MG63 (cell line): Measurements from ENCODE around the gene BRMS1L. TPM values are rescaled to one million over a fixed set of nuclear protein-coding genes. Genes with fewer than 3 reads are reported as not detected.
"Not testable (repeated sequence)": the region's sequence is repeated elsewhere in the genome, so short reads cannot be mapped to it uniquely, and the experiment has no call there.

ENCODE experiments used
- DNase-seq: peaks from one replicate; pipeline ENCODE4 v3.0.0-alpha.2; 2020
- H3K27me3 ChIP-seq: fragments of 250-450 bp; sonication (Bioruptor Pico); 2 replicates; pipeline ENCODE4 v1.5.1; 2020; ENCODE audit warnings: mild to moderate bottlenecking, moderate library complexity
- H3K36me3 ChIP-seq: fragments of 250-450 bp; sonication (Bioruptor Pico); 2 replicates; pipeline ENCODE4 v1.5.1; 2020; ENCODE audit warnings: mild to moderate bottlenecking, moderate library complexity
- H3K4me3 ChIP-seq: fragments of 250-450 bp; sonication (Bioruptor Pico); 2 replicates; pipeline ENCODE4 v1.5.1; 2020; ENCODE audit warnings: mild to moderate bottlenecking, moderate library complexity
- H3K9me3 ChIP-seq: fragments of 250-450 bp; sonication (Bioruptor Pico); 2 replicates; pipeline ENCODE4 v1.5.1; 2020; ENCODE audit warnings: mild to moderate bottlenecking, moderate library complexity
- total RNA-seq: library from RNA; depleted of rRNA; stranded (reverse); fragments of >200 nt; shearing (Covaris generic); gene quantifications from 2 replicates; pipeline ENCODE4 v1.2.3, GENCODE V29; 2014; ENCODE audit warnings: low replicate concordance

BRMS1L gene
- total RNA-seq, 1 experiment from 2014 or later = 1.4 TPM

GRCh38 chr14:35814371-35815005 is 11.7 kb upstream of the BRMS1L start:
- Histone ChIP-seq H3K27me3 (no peaks in the 10 kb centered on the region; the same call in 1 of the 2 replicates), H3K9me3 (no peaks in the 10 kb centered on the region), H3K36me3 (no peaks in the 10 kb centered on the region), H3K4me3 (no peak overlapping the region)
- DNase-seq = no peak

GRCh38 chr14:35818346-35819115 is 7.6 kb upstream of the BRMS1L start:
- H3K27me3 ChIP-seq = no peaks in the 10 kb centered on the region; the same call in 1 of the 2 replicates
- H3K36me3 ChIP-seq = no peaks in the 10 kb centered on the region
- DNase-seq = no peak
- no peak overlapping the region for H3K4me3 ChIP-seq
- no peaks in the 10 kb centered on the region for H3K9me3 ChIP-seq

GRCh38 chr14:35819591-35820540 is 6.3 kb upstream of the BRMS1L start:
- Histone ChIP-seq H3K27me3 (no peaks in the 10 kb centered on the region; the same call in 1 of the 2 replicates), H3K4me3 (no peak overlapping the region), H3K36me3 (no peaks in the 10 kb centered on the region), H3K9me3 (no peaks in the 10 kb centered on the region)
- DNase-seq = no peak

- H3K9me3 ChIP-seq = no peaks in the 10 kb centered on the region
- no peaks in the 10 kb centered on the region for H3K27me3 ChIP-seq
- no peak overlapping the region for H3K4me3 ChIP-seq
- no peaks in the 10 kb centered on the region for H3K36me3 ChIP-seq
- no peak for DNase-seq
These were observed 4.3 kb upstream of the BRMS1L start for GRCh38 chr14:35821564-35822411.

GRCh38 chr14:35822501-35822900 is 3.6 kb upstream of the BRMS1L start:
- Histone ChIP-seq H3K9me3 (no peaks in the 10 kb centered on the region), H3K36me3 (no peaks in the 10 kb centered on the region), H3K27me3 (no peaks in the 10 kb centered on the region), H3K4me3 (no peak overlapping the region)
- no peak for DNase-seq

- H3K36me3 ChIP-seq = not testable (repeated sequence)
These were observed 1.5 kb upstream of the BRMS1L start for GRCh38 chr14:35824446-35825165.

GRCh38 chr14:35825968-35826217 is 245 bp upstream of the BRMS1L start:
- H3K27me3 ChIP-seq = no peaks in the 10 kb centered on the region
- H3K4me3 ChIP-seq = peak overlapping the region; percentile 69
- DNase-seq = no peak
- H3K9me3 ChIP-seq = no peaks in the 10 kb centered on the region
- H3K36me3 ChIP-seq = no peaks in the 10 kb centered on the region

More at GRCh38 chr14:35824446-35825165, 1.5 kb upstream of the BRMS1L start:
- not testable (repeated sequence) for DNase-seq, H3K9me3 ChIP-seq, H3K27me3 ChIP-seq
- H3K4me3 ChIP-seq = peak overlapping the region; percentile 69; the same call in 1 of the 2 replicates

GRCh38 chr14:35826952-35827416 is 846 bp downstream of the BRMS1L start:
- H3K4me3 ChIP-seq = peak overlapping the region; percentile 69
- DNase-seq = no peak
- H3K36me3 ChIP-seq = no peaks in the 10 kb centered on the region
- no peaks in the 10 kb centered on the region for H3K9me3 ChIP-seq
- no peaks in the 10 kb centered on the region for H3K27me3 ChIP-seq

GRCh38 chr14:35827678-35828472 is 1.7 kb downstream of the BRMS1L start:
- H3K9me3 ChIP-seq = no peaks in the 10 kb centered on the region
- peak overlapping the region; percentile 69 for H3K4me3 ChIP-seq

GRCh38 chr14:35829449-35829848 is 3.3 kb downstream of the BRMS1L start:
- no peak for DNase-seq
- Histone ChIP-seq H3K27me3 (no peaks in the 10 kb centered on the region), H3K9me3 (no peaks in the 10 kb centered on the region), H3K4me3 (no peak overlapping the region), H3K36me3 (no peaks in the 10 kb centered on the region)

More at GRCh38 chr14:35827678-35828472, 1.7 kb downstream of the BRMS1L start:
- no peak for DNase-seq
- no peaks in the 10 kb centered on the region for H3K36me3 ChIP-seq
- H3K27me3 ChIP-seq = no peaks in the 10 kb centered on the region

GRCh38 chr14:35835208-35835982 is 9.3 kb downstream of the BRMS1L start:
- DNase-seq = no peak
- Histone ChIP-seq H3K27me3 (no peaks in the 10 kb centered on the region), H3K36me3 (no peaks in the 10 kb centered on the region), H3K4me3 (no peak overlapping the region), H3K9me3 (no peaks in the 10 kb centered on the region)

- DNase-seq, H3K4me3 ChIP-seq, H3K27me3 ChIP-seq, H3K9me3 ChIP-seq, H3K36me3 ChIP-seq: not testable (repeated sequence)
These were observed 15.6 kb downstream of the BRMS1L start for GRCh38 chr14:35841704-35842103.

GRCh38 chr14:35842245-35842644 is 16.1 kb downstream of the BRMS1L start:
- H3K9me3 ChIP-seq, DNase-seq, H3K36me3 ChIP-seq, H3K4me3 ChIP-seq, H3K27me3 ChIP-seq: not testable (repeated sequence)

GRCh38 chr14:35844494-35844893 is 18.4 kb downstream of the BRMS1L start:
- DNase-seq = no peak
- Histone ChIP-seq H3K27me3 (no peaks in the 10 kb centered on the region), H3K9me3 (peaks cover 3% of the 10 kb centered on the region; the same call in 1 of the 2 replicates), H3K4me3 (no peak overlapping the region), H3K36me3 (no peaks in the 10 kb centered on the region)
